ENCODE results near the gene WDR75. TPM values are rescaled to one million over a fixed set of nuclear protein-coding genes. Genes with fewer than 3 reads are reported as not detected.

The WDR75 gene
- total and polyA plus RNA-seq, 2 of the 4 experiments (the other 2 are of a cell fraction): 21.7 to 52.2 TPM

Other genes starting within 250 kb of the WDR75 start
- 3.9 and 5.0 TPM in 2 replicates for gene SLC40A1, start 139.3 kb downstream of the WDR75 start, total RNA-seq (2012; rRNA removed)
- 1.3 and 1.5 TPM in 2 replicates for gene SLC40A1, start 139.3 kb downstream of the WDR75 start, polyA plus RNA-seq (2012; rRNA removed)
- gene ASNSD1, start 220.0 kb downstream of the WDR75 start, total RNA-seq (2012; rRNA removed): 35.7 and 67.5 TPM in 2 replicates
- 20.0 and 29.1 TPM in 2 replicates for gene ASNSD1, start 220.0 kb downstream of the WDR75 start, polyA plus RNA-seq (2012; rRNA removed)
- gene ANKAR, start 233.2 kb downstream of the WDR75 start, total RNA-seq (2012; rRNA removed): 2.2 and 4.4 TPM in 2 replicates
- 0.96 and 1.1 TPM in 2 replicates for gene ANKAR, start 233.2 kb downstream of the WDR75 start, polyA plus RNA-seq (2012; rRNA removed)

Measured in IMR-90 (cell line).